ENCODE measurements around the gene COMMD2.

Gene COMMD2

DNA sequence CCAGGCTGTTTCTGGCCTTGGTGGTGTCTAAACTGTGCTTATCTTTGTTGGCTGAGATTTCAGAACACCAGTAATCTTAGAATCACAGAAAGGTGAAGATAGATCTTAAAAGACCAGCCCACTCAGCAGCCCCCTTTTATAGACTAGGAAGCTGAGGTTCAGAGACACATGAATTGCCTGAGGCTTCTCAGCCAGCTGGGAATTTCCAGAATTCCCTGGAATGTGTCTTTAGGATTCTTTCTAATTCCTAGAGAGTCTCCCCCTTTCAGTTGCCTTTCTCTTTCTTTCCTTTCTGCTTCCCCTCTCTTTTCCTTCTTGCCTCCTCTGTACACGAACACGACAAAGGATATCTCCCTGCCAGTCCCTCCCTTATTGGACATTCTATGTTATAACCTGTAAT lies 20.6 kb upstream of the COMMD2 start:
- no peak overlapping the region for H3K27ac ChIP-seq
- TF ChIP-seq, protein P1, sequence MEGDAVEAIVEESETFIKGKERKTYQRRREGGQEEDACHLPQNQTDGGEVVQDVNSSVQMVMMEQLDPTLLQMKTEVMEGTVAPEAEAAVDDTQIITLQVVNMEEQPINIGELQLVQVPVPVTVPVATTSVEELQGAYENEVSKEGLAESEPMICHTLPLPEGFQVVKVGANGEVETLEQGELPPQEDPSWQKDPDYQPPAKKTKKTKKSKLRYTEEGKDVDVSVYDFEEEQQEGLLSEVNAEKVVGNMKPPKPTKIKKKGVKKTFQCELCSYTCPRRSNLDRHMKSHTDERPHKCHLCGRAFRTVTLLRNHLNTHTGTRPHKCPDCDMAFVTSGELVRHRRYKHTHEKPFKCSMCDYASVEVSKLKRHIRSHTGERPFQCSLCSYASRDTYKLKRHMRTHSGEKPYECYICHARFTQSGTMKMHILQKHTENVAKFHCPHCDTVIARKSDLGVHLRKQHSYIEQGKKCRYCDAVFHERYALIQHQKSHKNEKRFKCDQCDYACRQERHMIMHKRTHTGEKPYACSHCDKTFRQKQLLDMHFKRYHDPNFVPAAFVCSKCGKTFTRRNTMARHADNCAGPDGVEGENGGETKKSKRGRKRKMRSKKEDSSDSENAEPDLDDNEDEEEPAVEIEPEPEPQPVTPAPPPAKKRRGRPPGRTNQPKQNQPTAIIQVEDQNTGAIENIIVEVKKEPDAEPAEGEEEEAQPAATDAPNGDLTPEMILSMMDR (conservative IDR thresholded peaks at IDR 0.05): no peak

DNA sequence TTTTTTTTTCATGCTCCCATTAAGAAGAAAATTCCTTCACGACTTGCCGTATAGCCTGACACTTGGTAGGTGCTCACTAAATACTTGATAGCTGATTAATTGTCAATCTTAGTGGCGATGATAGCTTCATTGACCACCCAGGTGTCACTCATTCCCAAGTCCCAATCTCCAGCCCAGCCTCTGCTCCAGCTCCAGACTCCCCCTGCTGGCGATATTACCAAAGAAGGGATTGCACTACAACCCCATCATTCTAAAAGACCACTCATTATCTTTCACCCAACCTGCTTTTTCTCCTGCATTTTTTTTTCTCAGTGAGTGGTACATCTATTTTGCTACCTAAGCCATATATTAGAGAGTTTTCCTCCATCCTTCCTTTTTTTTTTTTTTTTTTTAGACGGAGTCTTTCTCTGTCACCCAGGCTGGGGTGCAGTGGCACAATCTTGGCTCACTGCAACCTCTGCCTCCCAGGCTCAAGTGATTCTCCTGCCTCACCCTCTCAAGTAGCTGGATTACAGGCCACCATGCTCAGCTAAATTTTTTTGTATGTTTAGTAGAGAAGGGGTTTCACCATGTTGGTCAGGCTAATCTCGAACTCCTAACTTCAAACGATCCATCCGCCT lies 19.5 kb upstream of the COMMD2 start:
- TF ChIP-seq, protein P1 (conservative IDR thresholded peaks at IDR 0.05): peak; percentile 77
- no peak overlapping the region for H3K27ac ChIP-seq

DNA sequence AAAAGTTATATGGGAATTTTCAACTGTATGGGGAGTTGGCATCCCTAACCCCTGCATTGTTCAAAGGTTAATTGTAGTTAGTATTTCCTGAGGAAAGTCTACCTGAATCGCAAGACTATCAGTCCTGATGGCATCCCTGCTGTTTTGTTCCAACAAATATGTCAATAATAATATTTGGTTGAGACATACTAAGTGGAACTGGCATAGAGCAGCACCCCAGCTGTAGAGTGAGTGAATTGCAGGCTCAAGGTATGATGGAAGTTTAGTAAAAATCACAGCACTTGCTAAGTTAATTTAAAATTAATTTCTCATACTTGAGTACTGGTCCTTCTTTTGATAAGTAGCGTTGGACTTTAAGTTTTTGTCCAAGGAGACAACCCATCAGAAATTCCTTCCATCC lies 18.0 kb upstream of the COMMD2 start:
- no peak overlapping the region for H3K27ac ChIP-seq
- TF ChIP-seq, protein P1 (conservative IDR thresholded peaks at IDR 0.05): no peak

DNA sequence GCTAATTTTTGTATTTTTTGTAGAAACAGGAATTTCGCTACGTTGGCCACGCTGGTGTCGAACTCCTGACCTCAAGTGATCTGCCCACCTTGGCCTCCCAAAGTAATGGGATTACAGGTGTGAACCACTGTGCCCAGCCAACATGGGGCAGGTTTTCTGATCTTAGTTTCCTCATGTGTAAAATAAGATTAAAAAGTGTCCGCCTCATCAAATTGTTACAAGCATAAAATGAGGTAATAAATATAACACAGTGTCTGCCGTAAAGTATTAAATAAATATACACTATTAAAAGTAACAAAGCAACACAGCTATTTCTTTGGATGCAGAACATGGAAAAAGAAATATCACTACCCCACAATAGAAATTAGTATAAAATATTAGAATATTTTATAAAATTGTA lies 16.4 kb upstream of the COMMD2 start:
- TF ChIP-seq, protein P1 (conservative IDR thresholded peaks at IDR 0.05): no peak

GRCh38 chr3:149767720-149768119 lies 15.4 kb upstream of the COMMD2 start:
- TF ChIP-seq, protein P1 (conservative IDR thresholded peaks at IDR 0.05): no peak
- no peak overlapping the region for H3K27ac ChIP-seq

More for the DNA sequence above, 16.4 kb upstream of the COMMD2 start:
- H3K27ac ChIP-seq: no peak overlapping the region

GRCh38 chr3:149765762-149766334 lies 13.6 kb upstream of the COMMD2 start:
- no peak overlapping the region for H3K27ac ChIP-seq
- TF ChIP-seq, protein P1 (conservative IDR thresholded peaks at IDR 0.05): peak; percentile 80

GRCh38 chr3:149764302-149764701 lies 12.0 kb upstream of the COMMD2 start:
- TF ChIP-seq, protein P1 (conservative IDR thresholded peaks at IDR 0.05): no peak
- no peak overlapping the region for H3K27ac ChIP-seq

All from VCaP (cell line).